Naive thymus-derived CD4-positive, alpha-beta T cell (primary cell): ENCODE measurements around the gene TRA2A. TPM values are rescaled to one million over a fixed set of nuclear protein-coding genes. Genes with fewer than 3 reads are reported as not detected.

Source experiments
- polyA plus RNA-seq, 2 donors: library from polyadenylated mRNA; unstranded; fragments of 300-500 nt; fragmentation: Illumina TruSeq; gene quantifications; one replicate each; pipeline ENCODE4 v1.2.3, GENCODE V29; 2021
- total RNA-seq, 6 experiments: library from RNA in 5 of 6; stranded (reverse) in 5 of 6; gene quantifications; 1 replicate in 5 of 6; 2 replicates in 1 of 6; pipeline ENCODE4 v1.2.3 and lab custom pipeline; 2021 to 2026

TRA2A gene
- total and polyA plus RNA-seq, 7 experiments from 2014 or later = 34.0 to 263 (median 155) TPM

Other genes with a start within 250 kb of the TRA2A start
- gene MALSU1, start 232.6 kb downstream of the TRA2A start, total RNA-seq = 10 to 100 TPM; 32.7 to 48.3 (median 44.8) TPM
- 10 to 100 TPM; 73.5 to 83.5 TPM for gene MALSU1, start 232.6 kb downstream of the TRA2A start, polyA plus RNA-seq
- gene IGF2BP3, start 61.5 kb downstream of the TRA2A start, total RNA-seq = 1 to 10 TPM in 3 of 5 experiments, under 1 TPM in 2; 0.13 to 1.8 (median 1.2) TPM
- under 1 TPM in 1 of 2 donors, not detected in 1; 0.35 TPM for gene IGF2BP3, start 61.5 kb downstream of the TRA2A start, polyA plus RNA-seq
- 10 to 100 TPM in 3 of 5 experiments, 1 to 10 TPM in 2; 7.0 to 24.7 (median 17.1) TPM for gene CCDC126, start 65.4 kb upstream of the TRA2A start, total RNA-seq
- 10 to 100 TPM; 12.3 to 16.8 TPM for gene CCDC126, start 65.4 kb upstream of the TRA2A start, polyA plus RNA-seq
- gene FAM221A, start 148.2 kb upstream of the TRA2A start, total RNA-seq = 1 to 10 TPM; 4.0 to 8.1 (median 5.3) TPM
- gene FAM221A, start 148.2 kb upstream of the TRA2A start, polyA plus RNA-seq = 1 to 10 TPM; 4.6 to 4.8 TPM
- gene STK31, start 178.2 kb upstream of the TRA2A start, total RNA-seq = 1 to 10 TPM in 1 of 5 experiments, under 1 TPM in 4; 0.31 to 1.6 (median 0.76) TPM
- under 1 TPM in 1 of 2 donors, not detected in 1; 0.08 TPM for gene STK31, start 178.2 kb upstream of the TRA2A start, polyA plus RNA-seq